Esophagus muscularis mucosa (tissue), 4 donors: ENCODE results near the gene KIF26B. TPM values are rescaled to one million over a fixed set of nuclear protein-coding genes. Genes with fewer than 3 reads are reported as not detected.

ENCODE experiments used
- DNase-seq: peaks from one replicate; pipeline ENCODE4 v3.0.0-alpha.2; 2017; ENCODE audit errors: extremely low spot score
- H3K27ac ChIP-seq, 4 donors: fragments of 200-600 bp; sonication (generic); replicated peaks in 1 of 4; 1 replicate in 3 of 4; 2 replicates in 1 of 4; pipeline ENCODE4 v1.5.1; 2016 to 2019; ENCODE audit warnings: mild to moderate bottlenecking in 1 of 4
- H3K27me3 ChIP-seq, 4 donors: fragments of 200-600 bp; sonication (generic); one replicate each; pipeline versions ENCODE4 v1.5.1 to v1.6.0; 2016 to 2019
- H3K36me3 ChIP-seq, 4 donors: fragments of 200-600 bp; sonication (generic); one replicate each; pipeline ENCODE4 v1.5.1; 2016 to 2019
- H3K4me1 ChIP-seq, 4 donors: fragments of 200-600 bp; sonication (generic); one replicate each; pipeline ENCODE4 v1.5.1; 2016 to 2019
- H3K4me3 ChIP-seq, 4 donors: fragments of 200-600 bp; sonication (generic); 1 replicate in 2 of 4; 2 replicates in 2 of 4; pipeline ENCODE4 v1.5.1; 2016 to 2019; ENCODE audit warnings: mild to moderate bottlenecking in 4 of 4, moderate library complexity in 1 of 4
- H3K9me3 ChIP-seq, 4 donors: fragments of 200-600 bp; sonication (generic); 1 replicate in 3 of 4; 2 replicates in 1 of 4; pipeline ENCODE4 v1.5.1; 2016 to 2019
- CTCF ChIP-seq, 3 experiments: fragments of 200-600 bp in 2 of 3; fragments of 450-650 bp in 1 of 3; sonication (generic) in 2 of 3; IDR thresholded peaks; one replicate each; pipeline ENCODE4 v1.5.1; 2017 to 2019; ENCODE audit warnings: antibody characterized with exemption in 3 of 3, mild to moderate bottlenecking in 2 of 3, moderate library complexity in 1 of 3
- EP300 ChIP-seq: sonication (generic); formaldehyde crosslinking; IDR thresholded peaks from one replicate; pipeline ENCODE4 v1.6.1; 2017; ENCODE audit warnings: antibody characterized with exemption
- POLR2A ChIP-seq: fragments of 450-650 bp; IDR thresholded peaks from one replicate; pipeline ENCODE4 v1.6.1; 2017; ENCODE audit warnings: antibody characterized with exemption, moderate library complexity, mild to moderate bottlenecking, low read depth
- POLR2AphosphoS5 ChIP-seq, 2 donors: sonication (generic); formaldehyde crosslinking; IDR thresholded peaks; one replicate each; pipeline ENCODE4 v1.6.1; 2017; ENCODE audit warnings: antibody characterized with exemption in 2 of 2
- WGBS: methylation state at CpG from one replicate; pipeline ENCODE4 v1.1.5; 2018; 5-methylcytosine and 5-hydroxymethylcytosine counted together
- intact Hi-C: fragments of 100-400 bp; cut with DNase I; formaldehyde crosslinking; loops from one replicate; pipeline ENCODE4 v1.15.1; 2023
- total RNA-seq, 4 donors: library from RNA; depleted of rRNA; stranded (reverse); fragments of >200 nt; gene quantifications; one replicate each; pipeline versions ENCODE4 v1.1.0 to v1.2.1, GENCODE V29; 2016

Gene KIF26B
- total RNA-seq, 4 donors from 2014 or later = 0.13 to 3.7 (median 1.3) TPM

GRCh38 chr1:245420926-245421325 is 266.1 kb downstream of the KIF26B start:
- no peaks in the 10 kb centered on the region for H3K36me3 ChIP-seq
- H3K27ac ChIP-seq = no peak overlapping the region
- no peak overlapping the region for H3K4me3 ChIP-seq
- no peaks in the 10 kb centered on the region for H3K9me3 ChIP-seq
- intact Hi-C loops = no loop called here
- DNase-seq = no peak
- WGBS = 100% methylated on average over 1 of the region's 2 CpGs
- H3K27me3 ChIP-seq = peaks cover 0 to 5% (median 0%) of the 10 kb centered on the region in 4 donors
- TF ChIP-seq EP300 = no peak
- TF ChIP-seq POLR2AphosphoS5 (IDR thresholded peaks at IDR 0.05) = no peak
- TF ChIP-seq CTCF (IDR thresholded peaks at IDR 0.05) = no peak
- no peak for TF ChIP-seq POLR2A
- H3K4me1 ChIP-seq = peaks cover 0 to 7% (median 5%) of the 10 kb centered on the region in 4 donors

DNA sequence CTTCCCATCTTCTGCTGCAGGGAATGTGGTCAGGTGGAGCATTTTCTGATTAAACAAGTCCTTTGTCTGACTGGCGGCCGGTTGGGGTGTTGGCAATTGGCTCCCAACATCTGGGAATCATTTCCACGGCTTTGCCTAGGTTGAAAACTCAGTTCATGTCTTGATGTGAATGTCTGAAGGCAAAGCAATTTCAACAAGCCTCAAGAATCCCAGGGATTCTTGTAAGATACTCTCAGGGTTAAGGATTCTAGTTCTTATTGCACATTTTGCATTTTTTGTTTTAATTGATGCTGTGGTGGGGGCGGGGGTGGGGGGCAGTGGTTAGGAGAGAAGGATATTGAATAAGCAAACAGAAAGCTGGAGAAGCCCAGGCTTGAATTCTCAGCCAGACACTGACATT is 273.9 kb downstream of the KIF26B start:
- no peak overlapping the region for H3K27ac ChIP-seq
- no peaks in the 10 kb centered on the region for H3K27me3 ChIP-seq
- WGBS = 58% methylated on average over 4 of the region's 4 CpGs
- no peaks in the 10 kb centered on the region for H3K9me3 ChIP-seq
- no peak for DNase-seq
- intact Hi-C loops = no loop called here
- H3K4me1 ChIP-seq = no peaks in the 10 kb centered on the region
- TF ChIP-seq POLR2AphosphoS5 (IDR thresholded peaks at IDR 0.05) (no peak), CTCF (IDR thresholded peaks at IDR 0.05) (no peak), EP300 (no peak), POLR2A (no peak)
- no peaks in the 10 kb centered on the region for H3K36me3 ChIP-seq
- no peak overlapping the region for H3K4me3 ChIP-seq

DNA sequence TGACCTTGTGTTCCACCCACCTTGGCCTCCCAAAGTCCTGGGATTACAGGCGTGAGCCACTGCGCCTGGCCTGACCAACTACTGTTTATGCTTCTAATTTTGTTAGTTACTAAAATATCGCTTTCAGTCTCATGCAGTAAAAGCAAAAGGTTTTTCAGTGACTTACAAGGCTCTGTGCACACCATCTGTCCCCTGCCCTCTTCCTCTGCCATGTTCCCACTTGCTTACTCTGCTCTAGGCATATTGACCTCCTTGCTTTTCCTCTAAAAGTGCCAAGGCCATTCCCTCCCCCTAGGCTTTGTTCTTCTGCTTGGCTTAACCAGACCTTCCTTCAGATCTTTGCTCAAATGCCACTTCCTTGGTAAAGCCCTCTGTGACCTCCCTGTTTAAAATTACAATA is 276.9 kb downstream of the KIF26B start:
- WGBS = 95% methylated on average over 3 of the region's 3 CpGs
- Histone ChIP-seq H3K27ac (no peak overlapping the region), H3K36me3 (no peaks in the 10 kb centered on the region), H3K4me1 (no peaks in the 10 kb centered on the region), H3K9me3 (no peaks in the 10 kb centered on the region), H3K27me3 (no peaks in the 10 kb centered on the region), H3K4me3 (no peak overlapping the region)
- no peak for DNase-seq
- intact Hi-C loops = no loop called here
- TF ChIP-seq CTCF (IDR thresholded peaks at IDR 0.05) (no peak), EP300 (no peak)

- Histone ChIP-seq H3K27ac (no peak overlapping the region), H3K27me3 (peaks cover 0 to 4% (median 0%) of the 10 kb centered on the region in 4 donors), H3K9me3 (no peaks in the 10 kb centered on the region), H3K4me3 (no peak overlapping the region), H3K36me3 (no peaks in the 10 kb centered on the region), H3K4me1 (no peaks in the 10 kb centered on the region)
- TF ChIP-seq POLR2AphosphoS5 (IDR thresholded peaks at IDR 0.05) (no peak), POLR2A (no peak), CTCF (IDR thresholded peaks at IDR 0.05) (no peak), EP300 (no peak)
- WGBS = 90% methylated on average over 9 of the region's 9 CpGs
- intact Hi-C loops = no loop called here
- DNase-seq = no peak
These were observed 277.6 kb downstream of the KIF26B start for GRCh38 chr1:245432228-245432875.

DNA sequence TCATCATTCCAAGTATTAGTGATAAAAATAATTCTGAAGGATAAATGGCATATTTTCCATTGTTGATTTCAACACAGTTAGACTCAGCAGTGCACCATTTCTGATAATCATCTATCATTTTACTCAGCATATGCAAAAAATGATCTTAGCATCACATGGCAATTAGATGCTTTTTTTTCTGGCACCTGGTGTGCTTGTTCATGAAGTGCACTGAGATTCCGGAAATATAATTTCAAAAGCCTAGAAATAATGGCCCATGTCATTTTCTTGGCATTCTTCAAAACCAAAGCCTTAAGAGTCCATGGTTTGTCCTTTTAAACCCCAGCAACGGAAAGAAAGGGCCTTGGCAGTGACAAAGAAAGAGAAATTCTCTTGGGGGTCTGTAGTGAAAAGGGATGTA is 278.8 kb downstream of the KIF26B start:
- intact Hi-C loops = no loop called here
- Histone ChIP-seq H3K27me3 (peaks cover 0 to 4% (median 0%) of the 10 kb centered on the region in 4 donors), H3K27ac (no peak overlapping the region), H3K4me3 (no peak overlapping the region), H3K36me3 (no peaks in the 10 kb centered on the region), H3K4me1 (no peaks in the 10 kb centered on the region), H3K9me3 (no peaks in the 10 kb centered on the region)
- no peak for DNase-seq
- TF ChIP-seq POLR2A = no peak
- TF ChIP-seq POLR2AphosphoS5 (IDR thresholded peaks at IDR 0.05) = no peak
- TF ChIP-seq CTCF (IDR thresholded peaks at IDR 0.05) = no peak
- TF ChIP-seq EP300 = no peak
- WGBS = 32% methylated on average over 2 of the region's 2 CpGs
